ENCODE measurements around the gene TMIGD3.

- TF ChIP-seq SP1 (IDR thresholded peaks at IDR 0.05) (no peak), PKNOX1 (IDR thresholded peaks at IDR 0.05) (no peak), TARDBP (IDR thresholded peaks at IDR 0.05) (no peak), FOXA1 (IDR thresholded peaks at IDR 0.05) (no peak), HDGF (IDR thresholded peaks at IDR 0.05; ENCODE audit: borderline replicate concordance) (no peak), ELF4 (IDR thresholded peaks at IDR 0.05) (no peak), SUZ12 (IDR thresholded peaks at IDR 0.05) (no peak), ZNF384 (IDR thresholded peaks at IDR 0.05) (no peak), FOXM1 (IDR thresholded peaks at IDR 0.05; ENCODE audit: borderline replicate concordance) (no peak)
Observed at GRCh38 chr1:111538343-111539025, 35.1 kb upstream of the TMIGD3 start.
